HG02970 (cell line): ENCODE data around the gene ORC3.
"Not testable (repeated sequence)": the region's sequence is repeated elsewhere in the genome, so short reads cannot be mapped to it uniquely, and the experiment has no call there.

Source experiments
- ATAC-seq: cut with Tn5 transposase; IDR thresholded peaks from one replicate; pipeline ENCODE4 v1.9.1; 2021; ENCODE audit warnings: mild to moderate bottlenecking, moderate library complexity, moderate number of reproducible peaks; ENCODE audit not compliant: unreplicated experiment, low FRiP score

The ORC3 gene

DNA sequence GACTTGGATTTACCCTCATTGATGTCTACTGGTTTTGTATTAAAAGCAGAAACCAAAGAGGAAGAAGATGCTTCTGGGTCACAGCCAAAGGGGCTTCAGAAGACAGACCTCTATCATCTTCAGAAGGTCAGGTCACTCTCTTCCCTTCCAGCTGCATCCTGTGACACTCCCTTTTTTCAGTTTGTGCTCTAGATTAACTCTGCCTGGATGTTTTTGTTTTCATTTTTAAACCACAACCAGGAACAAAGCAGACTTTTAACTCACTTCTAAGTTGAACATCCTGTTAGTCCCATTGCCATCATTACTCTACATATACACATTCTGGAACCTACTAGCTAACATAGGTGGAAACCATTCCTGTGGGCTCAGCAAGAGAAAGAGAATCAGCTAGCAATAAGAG lies 66.9 kb downstream of the ORC3 start:
- no peak for ATAC-seq

DNA sequence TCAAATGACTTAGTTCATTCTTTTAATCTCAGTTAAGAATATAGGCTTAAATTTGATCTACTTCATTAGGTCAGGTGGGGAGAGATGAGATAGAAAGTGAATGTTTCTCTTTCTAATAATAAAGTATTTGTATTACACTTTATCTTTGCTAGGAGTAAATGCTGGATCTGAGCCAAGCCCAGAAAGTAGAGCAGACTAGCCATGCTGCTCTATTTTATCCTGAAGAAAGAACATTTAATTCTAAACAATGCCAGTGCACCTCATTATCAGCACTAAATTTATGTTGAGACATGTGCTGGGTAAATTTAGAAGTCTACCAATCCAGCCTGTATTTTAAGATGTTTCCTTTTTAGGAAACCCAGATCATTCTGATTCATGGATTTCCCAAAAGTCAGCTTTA lies 68.6 kb downstream of the ORC3 start:
- no peak for ATAC-seq

DNA sequence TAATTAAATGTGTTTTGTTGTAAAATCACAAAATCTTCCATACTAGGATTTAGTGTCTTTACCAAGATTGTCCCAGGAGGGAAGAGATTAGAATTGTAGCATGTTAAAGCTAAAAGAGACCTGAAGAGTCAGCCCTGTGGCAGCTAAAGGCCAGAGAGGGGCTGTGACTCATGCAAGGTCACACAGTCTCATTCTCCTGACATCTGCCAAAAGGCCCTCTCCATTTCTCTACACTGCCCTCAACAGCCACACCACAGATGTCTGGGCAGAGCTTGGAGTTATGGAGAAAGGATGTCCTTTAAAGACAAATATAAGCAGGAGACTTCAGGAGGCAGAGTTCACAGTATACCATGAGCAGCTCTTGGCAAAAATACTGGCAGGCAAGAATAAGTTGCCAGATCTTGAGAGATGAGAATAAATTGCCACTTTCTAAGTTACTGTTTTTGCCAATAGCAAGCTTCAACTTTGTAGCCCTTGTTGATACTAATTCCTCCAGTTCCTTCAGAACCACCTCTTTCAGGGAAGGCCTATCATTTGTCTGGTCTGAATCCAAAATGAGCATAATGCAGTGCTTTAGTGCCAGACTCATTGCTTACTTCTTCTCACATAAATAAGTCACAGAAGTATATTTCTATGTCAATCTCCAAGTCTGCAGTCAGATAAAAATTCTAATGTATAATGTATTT lies 70.4 kb downstream of the ORC3 start:
- ATAC-seq = no peak

DNA sequence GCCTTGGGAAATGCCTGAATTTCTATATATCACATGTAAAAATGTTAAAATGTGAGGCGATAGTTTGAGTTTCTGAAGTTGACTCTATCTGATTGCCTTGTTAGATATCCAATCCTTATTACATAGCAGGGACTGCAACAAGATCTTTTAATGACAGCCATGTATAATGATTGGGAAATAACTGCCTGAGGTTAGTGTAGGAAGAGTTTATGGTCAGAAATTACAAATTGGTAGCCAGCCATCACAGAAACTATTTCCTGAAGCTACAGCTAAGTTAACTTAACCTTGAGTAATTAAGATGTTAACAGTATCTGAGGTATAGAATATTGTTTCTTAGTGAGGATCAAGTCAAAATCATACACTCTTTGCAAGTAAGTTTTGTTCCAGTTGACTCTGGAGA lies 71.1 kb downstream of the ORC3 start:
- no peak for ATAC-seq

DNA sequence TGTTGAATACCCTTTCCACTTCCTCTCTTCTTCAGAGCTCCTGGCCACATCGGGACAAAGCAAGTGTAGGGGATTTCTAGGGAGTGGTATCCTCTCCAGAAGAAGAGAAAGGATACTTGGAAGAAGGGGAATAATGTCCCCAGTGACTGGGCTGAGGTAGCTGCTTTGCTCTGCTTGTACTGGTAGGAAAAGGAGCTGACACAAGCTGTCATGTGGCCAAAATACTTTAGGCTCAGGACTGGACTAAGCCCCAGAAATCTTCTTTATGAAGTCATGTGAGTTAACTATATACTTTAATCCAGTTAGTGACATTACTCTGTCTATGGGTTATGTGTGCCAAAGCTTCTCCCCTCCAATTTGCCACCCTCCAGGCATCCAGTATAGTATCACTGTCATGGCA lies 71.6 kb downstream of the ORC3 start:
- no peak for ATAC-seq

DNA sequence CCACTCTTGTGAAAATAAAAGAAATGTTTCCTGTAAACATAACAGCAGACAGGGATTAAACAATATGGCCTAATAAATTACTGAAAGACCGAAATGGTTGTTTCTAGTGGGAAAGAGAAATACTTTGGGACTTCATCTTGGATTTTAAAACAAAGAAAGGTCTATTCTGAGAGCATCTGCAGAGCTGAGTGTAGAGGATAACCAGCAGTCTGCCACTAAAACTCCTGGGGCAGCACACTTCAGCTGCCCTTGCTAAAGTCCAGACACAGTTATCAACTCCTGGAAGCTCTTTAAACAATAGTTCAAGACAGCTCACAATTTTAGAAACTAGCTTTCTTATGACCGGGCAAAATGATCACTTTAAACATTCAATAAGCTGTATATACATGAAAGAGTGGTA lies 73.5 kb downstream of the ORC3 start:
- ATAC-seq = no peak

DNA sequence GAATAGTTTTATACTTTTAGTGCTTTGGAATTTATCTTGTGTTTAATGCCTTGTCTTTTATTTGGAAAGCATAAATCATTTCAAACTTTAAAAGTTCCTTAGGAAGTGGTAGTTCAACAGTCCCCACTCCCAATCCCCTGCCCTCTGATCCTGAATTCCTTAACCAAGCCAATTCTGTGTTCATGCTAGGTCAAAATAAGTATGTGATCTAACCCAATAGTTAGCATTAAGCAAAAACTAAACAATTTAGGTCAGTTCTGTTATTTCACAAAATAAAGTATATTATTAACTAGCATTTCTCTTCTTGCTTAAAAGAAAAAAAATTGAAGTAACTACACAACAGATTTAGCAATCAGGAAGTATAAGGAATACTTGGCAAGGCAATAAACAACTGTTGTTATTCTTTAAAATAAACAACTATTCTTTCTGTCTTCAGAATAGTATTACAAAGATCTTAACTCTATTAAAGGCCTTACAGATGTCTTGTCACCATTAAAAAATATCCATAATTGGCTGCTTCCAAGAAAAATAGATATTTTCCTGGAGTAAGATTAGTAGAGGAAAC lies 75.1 kb downstream of the ORC3 start:
- ATAC-seq = no peak

DNA sequence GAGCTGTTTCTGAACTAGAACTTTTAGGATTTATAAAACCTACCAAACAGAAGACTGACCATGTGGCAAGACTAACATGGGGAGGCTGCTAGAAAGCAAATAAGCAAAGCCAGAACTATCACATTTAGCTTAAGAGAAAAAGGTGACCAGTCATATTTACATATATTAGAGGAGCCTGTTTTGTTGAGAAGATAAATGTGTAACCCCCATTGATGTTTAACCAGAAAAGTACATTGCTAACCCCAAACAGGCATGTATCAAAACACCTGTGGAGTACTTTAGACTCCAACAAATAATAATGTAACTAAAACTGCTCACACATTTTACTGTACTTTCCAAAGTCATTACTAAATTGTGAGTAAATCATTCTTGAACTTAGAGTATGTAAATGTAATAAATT lies 77.1 kb downstream of the ORC3 start:
- no peak for ATAC-seq

DNA sequence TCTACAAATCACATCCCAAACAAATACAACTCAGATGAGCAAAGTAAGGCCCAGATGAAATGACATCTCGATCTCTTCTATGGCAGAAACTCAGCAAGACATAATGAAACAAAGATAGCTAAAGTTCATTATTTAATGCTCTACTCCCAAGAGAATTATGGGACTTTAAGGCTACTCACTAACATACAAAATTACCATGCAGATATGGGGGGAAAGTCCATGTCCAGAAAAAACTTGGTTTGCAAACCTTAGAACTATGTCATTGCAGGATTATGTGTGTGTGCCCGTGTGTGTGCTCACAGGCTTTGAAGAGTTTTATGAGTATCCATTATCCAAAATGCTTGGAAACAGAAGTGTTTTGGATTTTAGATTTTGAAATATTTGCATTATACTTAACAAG lies 78.1 kb downstream of the ORC3 start:
- no peak for ATAC-seq

DNA sequence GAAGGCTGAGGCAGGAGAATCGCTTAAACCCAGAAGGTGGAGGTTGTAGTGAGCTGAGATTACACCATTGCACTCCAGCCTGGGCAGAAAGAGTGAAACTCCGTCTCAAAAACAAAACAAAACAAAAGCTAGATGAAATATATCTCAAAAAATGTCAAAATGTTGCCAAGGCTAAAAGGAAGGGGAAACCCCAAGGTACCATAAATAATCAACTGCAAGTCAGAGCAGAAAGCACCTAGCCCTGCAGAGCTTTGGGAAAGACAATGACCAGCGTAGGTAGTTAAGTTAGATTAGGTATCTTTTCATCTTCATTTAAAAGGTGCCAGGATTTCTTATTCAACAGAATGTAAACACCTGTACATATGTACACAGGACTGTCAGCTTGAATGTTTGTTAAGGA lies 79.1 kb downstream of the ORC3 start:
- ATAC-seq = no peak

DNA sequence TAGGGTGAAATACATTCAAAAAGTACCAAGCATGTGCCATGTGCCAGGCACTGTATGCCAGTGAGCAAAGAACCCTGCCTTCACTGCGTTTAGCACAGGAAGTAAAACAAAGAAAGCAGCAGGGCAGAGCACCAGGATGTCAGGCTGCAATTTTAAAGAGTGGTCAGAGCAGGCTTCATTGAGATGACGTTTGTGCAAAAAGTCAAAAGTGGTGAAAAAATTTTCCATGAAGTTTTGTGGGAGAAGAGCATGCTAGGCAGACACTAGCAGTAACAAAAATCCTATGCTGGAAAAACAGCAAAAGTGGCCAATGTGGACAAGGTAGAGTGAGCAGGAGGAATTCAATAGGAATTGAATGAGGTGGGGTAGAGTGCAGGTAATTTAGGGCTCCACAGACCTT lies 80.8 kb downstream of the ORC3 start:
- ATAC-seq = no peak

DNA sequence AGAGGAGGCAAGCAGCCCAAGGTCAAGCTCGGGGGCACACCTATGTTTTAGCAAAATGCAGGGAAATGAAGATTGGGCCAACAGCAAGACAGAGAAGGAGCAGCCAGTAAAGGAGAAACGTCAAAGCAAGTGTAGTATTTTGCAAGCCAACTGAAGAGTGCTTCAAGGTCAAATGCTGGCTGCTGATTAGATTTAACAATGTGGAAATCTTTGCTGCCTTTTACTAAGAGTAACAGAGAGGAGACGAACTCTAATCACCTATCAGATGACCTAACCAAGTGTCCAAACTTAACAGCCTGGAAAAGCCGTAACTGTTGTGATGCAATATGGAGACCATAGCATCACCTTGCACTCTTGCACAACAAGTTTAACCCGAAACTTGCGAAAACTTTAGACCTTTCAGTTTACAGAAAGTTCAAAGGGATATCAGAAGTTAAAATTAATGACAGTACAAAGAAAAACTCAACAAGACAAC lies 81.7 kb downstream of the ORC3 start:
- no peak for ATAC-seq

DNA sequence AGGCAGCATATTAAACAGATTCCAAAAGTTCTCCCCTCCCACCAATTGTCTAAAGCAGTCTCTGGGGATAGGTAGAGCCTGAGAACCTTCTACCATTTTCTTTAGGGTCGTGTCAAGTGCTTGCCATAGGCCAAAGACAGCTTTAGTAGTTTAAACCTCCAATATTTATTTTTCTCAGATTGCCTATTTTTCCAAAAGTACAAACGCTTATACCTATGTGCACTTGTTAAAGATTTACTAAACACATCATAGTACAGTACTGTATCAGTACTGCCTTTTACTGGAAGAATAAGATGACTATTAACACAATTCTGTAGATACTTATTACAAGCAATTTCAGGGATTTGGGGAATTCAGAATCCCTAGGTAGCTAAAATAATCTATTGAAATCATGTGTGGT lies 82.7 kb downstream of the ORC3 start:
- no peak for ATAC-seq

DNA sequence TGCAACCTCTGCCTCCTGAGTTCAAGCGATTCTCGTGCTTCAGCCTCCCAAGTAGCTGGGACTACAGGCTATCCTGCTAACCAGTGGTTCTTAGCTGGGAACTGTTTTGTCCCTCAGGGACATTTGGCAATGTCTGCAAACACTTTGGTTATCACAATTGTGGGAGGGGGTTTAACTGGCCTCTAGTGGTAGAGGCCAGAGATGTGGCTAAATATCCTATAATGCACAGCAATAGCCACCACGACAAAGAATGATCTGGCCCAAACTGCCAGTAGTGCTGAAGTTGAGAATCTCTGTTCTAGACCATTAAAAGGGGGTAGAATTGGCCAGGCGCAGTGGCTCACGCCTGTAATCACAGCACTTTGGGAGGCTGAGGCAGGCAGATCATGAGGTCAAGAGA lies 83.3 kb downstream of the ORC3 start:
- no peak for ATAC-seq

DNA sequence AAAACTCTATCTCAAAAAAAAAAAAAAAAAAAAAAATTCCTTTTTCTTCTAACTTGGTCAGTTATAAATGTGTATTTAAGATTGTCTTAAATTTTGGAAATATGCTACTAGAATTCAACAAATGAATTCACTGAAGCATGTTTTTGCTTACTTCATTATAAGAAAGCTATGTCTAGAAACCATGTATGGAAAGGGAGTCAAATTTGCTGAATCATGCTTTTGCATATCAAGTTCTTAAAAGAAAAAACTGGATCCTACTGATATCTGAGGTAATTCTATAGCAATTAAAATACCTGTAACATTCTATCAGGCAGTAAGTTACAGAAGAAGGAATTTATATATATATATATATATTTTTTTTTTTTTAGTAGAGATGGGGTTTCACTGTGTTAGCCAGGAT lies 84.4 kb downstream of the ORC3 start:
- no peak for ATAC-seq

DNA sequence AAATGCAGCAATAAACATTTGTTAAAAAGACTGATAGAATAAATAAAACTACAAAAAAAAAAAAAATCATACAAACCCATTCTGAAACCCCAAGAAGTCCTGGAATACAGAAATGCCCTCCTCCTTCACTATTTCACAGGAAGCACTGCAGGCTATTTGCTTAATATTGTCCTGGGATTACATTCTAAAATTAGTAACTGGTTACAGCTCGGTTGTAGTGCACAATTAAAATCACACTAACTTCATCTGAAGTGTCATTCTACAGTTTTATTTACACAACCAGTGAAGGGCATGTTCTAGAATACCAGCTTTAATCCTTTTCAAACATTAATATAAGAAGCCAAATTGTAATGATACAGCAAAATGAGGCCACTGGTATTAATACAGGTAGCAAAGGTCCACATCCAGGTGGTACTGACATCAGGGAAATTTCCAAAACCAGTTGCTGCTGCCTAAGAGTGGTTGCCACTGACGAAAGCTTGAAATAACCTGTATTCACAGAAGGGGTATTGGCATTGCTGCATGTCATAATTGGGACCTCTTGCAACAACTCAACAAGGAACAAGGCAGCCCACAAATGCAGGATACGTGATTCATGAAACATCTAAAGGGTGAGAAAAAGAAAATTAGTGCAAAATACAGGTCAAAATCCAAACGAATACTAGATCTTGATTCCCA lies 85.2 kb downstream of the ORC3 start:
- ATAC-seq = no peak

DNA sequence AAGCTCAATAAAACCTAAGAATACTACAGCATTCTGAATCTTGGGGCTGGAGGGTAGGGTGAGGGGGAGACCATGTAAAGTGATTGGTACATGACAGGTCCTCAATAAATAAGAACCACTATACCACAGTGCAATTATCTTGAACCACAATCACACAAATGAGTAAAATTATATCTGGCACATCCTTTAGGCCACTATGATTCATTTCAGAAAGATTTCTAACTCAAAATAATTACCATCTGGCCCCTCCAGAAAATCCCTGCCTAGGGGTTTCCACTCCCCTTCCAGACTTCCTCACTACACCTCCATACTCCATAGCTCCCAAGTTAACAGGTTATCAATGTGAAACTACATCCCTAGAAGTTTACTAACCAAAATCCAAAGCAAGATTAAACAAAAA lies 92.4 kb downstream of the ORC3 start:
- no peak for ATAC-seq

DNA sequence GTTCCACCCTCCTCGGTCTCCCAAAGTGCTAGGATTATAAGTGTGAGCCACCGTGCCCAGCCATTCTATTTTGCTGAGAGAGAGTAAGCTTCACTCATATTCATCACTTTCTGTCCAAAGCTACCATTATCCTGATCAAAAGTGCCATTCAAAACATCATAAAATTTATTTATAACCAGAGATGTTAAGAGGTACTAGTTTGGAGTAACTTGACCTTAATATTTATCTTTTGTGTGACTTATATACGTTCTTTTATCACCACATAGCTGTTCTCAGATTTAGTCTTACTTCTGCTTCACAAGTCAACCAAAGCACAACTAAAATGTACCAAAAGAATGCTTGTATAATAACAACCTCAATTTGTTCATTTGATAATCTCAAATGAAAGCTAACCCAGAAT lies 94.0 kb downstream of the ORC3 start:
- ATAC-seq = no peak

DNA sequence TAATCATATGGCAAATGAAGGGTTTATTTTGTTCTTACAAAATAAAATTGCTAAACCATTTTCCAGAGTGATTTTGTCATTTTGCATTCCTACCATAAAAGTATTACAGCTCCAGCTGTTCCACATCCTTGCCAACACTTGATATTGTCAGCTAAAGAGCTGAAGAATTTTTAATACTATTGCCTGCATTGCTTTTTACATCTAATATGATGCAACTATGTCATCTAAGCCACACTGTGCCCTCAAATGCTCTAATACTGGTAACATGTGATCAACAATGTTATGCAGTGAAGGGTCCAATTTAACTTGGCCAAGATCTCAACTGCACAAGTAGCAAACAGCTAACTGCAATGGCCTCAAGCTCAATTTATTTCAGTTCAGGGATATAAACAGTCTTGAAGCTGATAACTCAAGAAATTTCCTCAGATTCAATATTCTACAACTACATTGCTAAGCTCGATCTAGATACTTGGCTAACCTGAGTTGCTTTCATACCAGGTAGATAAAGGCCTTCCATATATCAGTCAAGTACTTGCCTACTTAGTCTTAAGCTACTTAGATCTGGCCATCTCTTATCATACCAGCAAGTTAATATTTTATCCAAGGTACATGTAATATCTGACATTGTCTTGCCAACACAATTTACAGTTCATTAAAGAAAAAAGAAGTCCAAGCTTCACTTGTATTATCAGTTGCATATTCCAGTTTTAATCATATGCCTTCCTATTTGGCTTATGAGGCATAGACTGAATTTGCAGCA lies 95.1 kb downstream of the ORC3 start:
- ATAC-seq = no peak

DNA sequence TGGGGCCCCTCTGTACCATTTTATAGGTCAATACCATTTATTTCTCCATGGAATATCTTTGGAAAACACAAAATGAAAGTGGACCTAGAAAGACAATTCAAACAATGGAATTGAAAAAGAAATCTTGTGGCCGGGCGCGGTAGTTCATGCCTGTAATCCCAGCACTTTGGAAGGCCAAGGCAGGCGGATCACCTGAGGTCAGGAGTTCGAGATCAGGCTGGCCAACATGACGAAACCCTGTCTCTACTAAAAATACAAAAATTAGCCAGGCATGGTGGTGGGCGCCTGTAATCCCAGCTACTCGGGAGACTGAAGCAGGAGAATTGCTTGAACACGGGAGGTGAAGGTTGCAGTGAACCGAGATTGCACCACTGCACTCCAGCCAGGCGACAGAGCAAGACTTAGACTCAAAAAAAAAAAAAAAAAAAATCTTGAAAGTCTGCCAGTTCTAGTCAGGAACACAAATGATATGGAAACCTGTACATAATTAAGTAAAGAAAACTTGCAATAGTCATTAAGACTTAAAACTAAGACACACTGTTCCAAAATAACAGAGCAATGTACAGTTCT lies 96.8 kb downstream of the ORC3 start:
- ATAC-seq = not testable (repeated sequence)

DNA sequence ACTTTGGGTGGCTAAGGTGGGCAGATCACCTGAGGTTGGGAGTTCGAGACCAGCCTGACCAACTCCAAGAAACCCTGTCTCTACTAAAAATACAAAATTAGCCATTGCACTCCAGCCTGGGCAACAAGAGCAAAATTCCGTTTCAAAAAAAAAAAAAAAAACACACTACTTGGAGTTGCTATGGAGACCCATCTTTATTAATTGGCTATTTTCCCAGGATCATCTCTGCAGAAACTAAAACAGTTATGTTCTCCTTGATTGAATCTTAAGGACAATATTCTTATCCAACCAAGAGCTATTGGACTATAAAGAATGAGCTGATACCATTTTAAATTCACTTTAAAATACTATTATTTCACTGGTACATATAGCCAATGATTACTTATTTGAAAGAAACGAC lies 97.4 kb downstream of the ORC3 start:
- no peak for ATAC-seq
